ENCODE data around the gene DNAJA2.

The DNAJA2 gene

GRCh38 chr16:46975165-46975564 is 1.7 kb upstream of the DNAJA2 start:
- FAIRE-seq: no peak

GRCh38 chr16:46974352-46974751 is 878 bp upstream of the DNAJA2 start:
- FAIRE-seq (no peak), DNase-seq (ENCODE audit: insufficient read length, low spot score) (no peak)
- TF ChIP-seq CTCF (IDR thresholded peaks at IDR 0.05; ENCODE audit: insufficient read depth, missing control alignments): no peak

More at GRCh38 chr16:46975165-46975564, 1.7 kb upstream of the DNAJA2 start:
- DNase-seq (ENCODE audit: insufficient read length, low spot score): no peak
- no peak for TF ChIP-seq CTCF (IDR thresholded peaks at IDR 0.05; ENCODE audit: insufficient read depth, missing control alignments)

- FAIRE-seq: no peak
- TF ChIP-seq CTCF (IDR thresholded peaks at IDR 0.05; ENCODE audit: insufficient read depth, missing control alignments): no peak
- DNase-seq (ENCODE audit: insufficient read length, low spot score): no peak
Observed at GRCh38 chr16:46973996-46974324, 486 bp upstream of the DNAJA2 start.

- no peak for DNase-seq (ENCODE audit: insufficient read length, low spot score)
- TF ChIP-seq CTCF (IDR thresholded peaks at IDR 0.05; ENCODE audit: insufficient read depth, missing control alignments): no peak
- no peak for FAIRE-seq
Observed at GRCh38 chr16:46972429-46973206, 856 bp downstream of the DNAJA2 start.

- FAIRE-seq: no peak
Observed at GRCh38 chr16:46971271-46971670, 2.2 kb downstream of the DNAJA2 start.

GRCh38 chr16:46970089-46970488 is 3.4 kb downstream of the DNAJA2 start:
- DNase-seq (ENCODE audit: insufficient read length, low spot score) (no peak), FAIRE-seq (no peak)
- TF ChIP-seq CTCF (IDR thresholded peaks at IDR 0.05; ENCODE audit: insufficient read depth, missing control alignments): no peak

More at GRCh38 chr16:46971271-46971670, 2.2 kb downstream of the DNAJA2 start:
- DNase-seq (ENCODE audit: insufficient read length, low spot score): no peak
- no peak for TF ChIP-seq CTCF (IDR thresholded peaks at IDR 0.05; ENCODE audit: insufficient read depth, missing control alignments)

- no peak for FAIRE-seq
- no peak for TF ChIP-seq CTCF (IDR thresholded peaks at IDR 0.05; ENCODE audit: insufficient read depth, missing control alignments)
- no peak for DNase-seq (ENCODE audit: insufficient read length, low spot score)
Observed at GRCh38 chr16:46968063-46968435, 5.4 kb downstream of the DNAJA2 start.
